ENCODE data around the gene TRPC3.

DNA sequence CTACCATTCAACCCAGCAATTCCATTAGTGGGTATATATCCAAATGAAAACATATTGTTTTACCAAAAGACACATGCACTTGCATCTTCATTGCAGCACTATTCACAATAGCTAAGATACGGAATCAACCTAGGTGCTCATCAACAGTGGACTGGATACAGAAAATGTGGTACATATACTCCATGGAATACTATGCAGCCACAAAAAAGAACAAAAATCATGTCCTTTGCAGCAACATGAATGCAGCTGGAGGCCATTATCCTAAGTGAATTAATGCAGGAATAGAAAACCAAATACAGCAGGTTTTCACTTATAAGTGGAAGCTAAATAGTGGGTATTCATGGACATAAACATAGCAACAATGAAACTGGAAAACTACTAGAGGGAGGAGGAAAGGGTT lies 43.5 kb downstream of the TRPC3 start:
- TF ChIP-seq, protein P1, sequence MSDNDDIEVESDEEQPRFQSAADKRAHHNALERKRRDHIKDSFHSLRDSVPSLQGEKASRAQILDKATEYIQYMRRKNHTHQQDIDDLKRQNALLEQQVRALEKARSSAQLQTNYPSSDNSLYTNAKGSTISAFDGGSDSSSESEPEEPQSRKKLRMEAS (IDR thresholded peaks at IDR 0.05), result no peak
- TF ChIP-seq RAD21 (IDR thresholded peaks at IDR 0.05; ENCODE audit: low read depth), result no peak
- no peak for TF ChIP-seq ZNF274 (IDR thresholded peaks at IDR 0.05; ENCODE audit: low read depth, low read length)
- TF ChIP-seq, protein P2, sequence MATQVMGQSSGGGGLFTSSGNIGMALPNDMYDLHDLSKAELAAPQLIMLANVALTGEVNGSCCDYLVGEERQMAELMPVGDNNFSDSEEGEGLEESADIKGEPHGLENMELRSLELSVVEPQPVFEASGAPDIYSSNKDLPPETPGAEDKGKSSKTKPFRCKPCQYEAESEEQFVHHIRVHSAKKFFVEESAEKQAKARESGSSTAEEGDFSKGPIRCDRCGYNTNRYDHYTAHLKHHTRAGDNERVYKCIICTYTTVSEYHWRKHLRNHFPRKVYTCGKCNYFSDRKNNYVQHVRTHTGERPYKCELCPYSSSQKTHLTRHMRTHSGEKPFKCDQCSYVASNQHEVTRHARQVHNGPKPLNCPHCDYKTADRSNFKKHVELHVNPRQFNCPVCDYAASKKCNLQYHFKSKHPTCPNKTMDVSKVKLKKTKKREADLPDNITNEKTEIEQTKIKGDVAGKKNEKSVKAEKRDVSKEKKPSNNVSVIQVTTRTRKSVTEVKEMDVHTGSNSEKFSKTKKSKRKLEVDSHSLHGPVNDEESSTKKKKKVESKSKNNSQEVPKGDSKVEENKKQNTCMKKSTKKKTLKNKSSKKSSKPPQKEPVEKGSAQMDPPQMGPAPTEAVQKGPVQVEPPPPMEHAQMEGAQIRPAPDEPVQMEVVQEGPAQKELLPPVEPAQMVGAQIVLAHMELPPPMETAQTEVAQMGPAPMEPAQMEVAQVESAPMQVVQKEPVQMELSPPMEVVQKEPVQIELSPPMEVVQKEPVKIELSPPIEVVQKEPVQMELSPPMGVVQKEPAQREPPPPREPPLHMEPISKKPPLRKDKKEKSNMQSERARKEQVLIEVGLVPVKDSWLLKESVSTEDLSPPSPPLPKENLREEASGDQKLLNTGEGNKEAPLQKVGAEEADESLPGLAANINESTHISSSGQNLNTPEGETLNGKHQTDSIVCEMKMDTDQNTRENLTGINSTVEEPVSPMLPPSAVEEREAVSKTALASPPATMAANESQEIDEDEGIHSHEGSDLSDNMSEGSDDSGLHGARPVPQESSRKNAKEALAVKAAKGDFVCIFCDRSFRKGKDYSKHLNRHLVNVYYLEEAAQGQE (IDR thresholded peaks at IDR 0.05; ENCODE audit: low read depth), result no peak
- TF ChIP-seq POLR2A (IDR thresholded peaks at IDR 0.05; ENCODE audit: borderline replicate concordance, extremely low read depth, insufficient read depth, insufficient read length), result no peak
- TF ChIP-seq, protein P3, sequence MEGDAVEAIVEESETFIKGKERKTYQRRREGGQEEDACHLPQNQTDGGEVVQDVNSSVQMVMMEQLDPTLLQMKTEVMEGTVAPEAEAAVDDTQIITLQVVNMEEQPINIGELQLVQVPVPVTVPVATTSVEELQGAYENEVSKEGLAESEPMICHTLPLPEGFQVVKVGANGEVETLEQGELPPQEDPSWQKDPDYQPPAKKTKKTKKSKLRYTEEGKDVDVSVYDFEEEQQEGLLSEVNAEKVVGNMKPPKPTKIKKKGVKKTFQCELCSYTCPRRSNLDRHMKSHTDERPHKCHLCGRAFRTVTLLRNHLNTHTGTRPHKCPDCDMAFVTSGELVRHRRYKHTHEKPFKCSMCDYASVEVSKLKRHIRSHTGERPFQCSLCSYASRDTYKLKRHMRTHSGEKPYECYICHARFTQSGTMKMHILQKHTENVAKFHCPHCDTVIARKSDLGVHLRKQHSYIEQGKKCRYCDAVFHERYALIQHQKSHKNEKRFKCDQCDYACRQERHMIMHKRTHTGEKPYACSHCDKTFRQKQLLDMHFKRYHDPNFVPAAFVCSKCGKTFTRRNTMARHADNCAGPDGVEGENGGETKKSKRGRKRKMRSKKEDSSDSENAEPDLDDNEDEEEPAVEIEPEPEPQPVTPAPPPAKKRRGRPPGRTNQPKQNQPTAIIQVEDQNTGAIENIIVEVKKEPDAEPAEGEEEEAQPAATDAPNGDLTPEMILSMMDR (IDR thresholded peaks at IDR 0.05 in 2 of 3, conservative IDR thresholded peaks at IDR 0.05 in 1 of 3; ENCODE audit: borderline replicate concordance in 1 of 3, insufficient read depth in 1 of 3, low read depth in 2 of 3, low read length in 2 of 3), result no peak
- TF ChIP-seq SP1 (IDR thresholded peaks at IDR 0.05; ENCODE audit: low read depth), result no peak
- no peak for TF ChIP-seq CEBPB (IDR thresholded peaks at IDR 0.05; ENCODE audit: low read depth)
- TF ChIP-seq JUND (IDR thresholded peaks at IDR 0.05), result no peak
- no peak for TF ChIP-seq SRF (IDR thresholded peaks at IDR 0.05; ENCODE audit: low read depth)
- no peak for TF ChIP-seq EZH2phosphoT487 (IDR thresholded peaks at IDR 0.05; ENCODE audit: borderline replicate concordance)
- TF ChIP-seq EZH2 (IDR thresholded peaks at IDR 0.05), result no peak
- no peak for TF ChIP-seq YY1 (IDR thresholded peaks at IDR 0.05; ENCODE audit: extremely low read depth, insufficient replicate concordance, low read depth, low read length)

Measured in HCT116 (cell line).